ENCODE measurements around the gene ANKRD28. TPM values are rescaled to one million over a fixed set of nuclear protein-coding genes. Genes with fewer than 3 reads are reported as not detected.
A peak's percentile ranks its signal among the peaks of the same experiment; 100 is the strongest.
"Not testable (repeated sequence)": the region's sequence is repeated elsewhere in the genome, so short reads cannot be mapped to it uniquely, and the experiment has no call there.

The ANKRD28 gene
- total RNA-seq, 1 experiment from 2014 or later, result 83.0 TPM

- no peaks in the 10 kb centered on the region for H3K9me3 ChIP-seq (replicated peaks)
- H3K27ac ChIP-seq, result no peak overlapping the region
- H3K4me1 ChIP-seq (replicated peaks), result no peaks in the 10 kb centered on the region
- peak in 1 of 2 experiments; percentile 37 for DNase-seq (ENCODE audit: low read depth in 1 of 2, low spot score in 2 of 2)
- no peaks in the 10 kb centered on the region for H3K27me3 ChIP-seq (replicated peaks)
- no peak overlapping the region for H3K4me3 ChIP-seq
- H3K36me3 ChIP-seq, result no peaks in the 10 kb centered on the region; the same call in 1 of the 2 replicates
Observed at GRCh38 chr3:15815696-15816095, 17.9 kb upstream of the ANKRD28 start.

GRCh38 chr3:15813079-15813478, 15.3 kb upstream of the ANKRD28 start:
- not testable (repeated sequence) for H3K9me3 ChIP-seq (replicated peaks); H3K27me3 ChIP-seq (replicated peaks)

GRCh38 chr3:15812183-15812582, 14.4 kb upstream of the ANKRD28 start:
- H3K4me3 ChIP-seq, result no peak overlapping the region
- H3K9me3 ChIP-seq (replicated peaks), result no peaks in the 10 kb centered on the region
- H3K36me3 ChIP-seq, result no peaks in the 10 kb centered on the region; the same call in 1 of the 2 replicates
- no peak for DNase-seq (ENCODE audit: low read depth in 1 of 2, low spot score in 2 of 2)
- no peak overlapping the region for H3K27ac ChIP-seq
- H3K27me3 ChIP-seq (replicated peaks), result no peaks in the 10 kb centered on the region
- no peaks in the 10 kb centered on the region for H3K4me1 ChIP-seq (replicated peaks)

More at GRCh38 chr3:15813079-15813478, 15.3 kb upstream of the ANKRD28 start:
- H3K4me3 ChIP-seq; H3K36me3 ChIP-seq; H3K4me1 ChIP-seq (replicated peaks); H3K27ac ChIP-seq; DNase-seq (ENCODE audit: low read depth in 1 of 2, low spot score in 2 of 2): not testable (repeated sequence)

GRCh38 chr3:15810702-15811101, 12.9 kb upstream of the ANKRD28 start:
- peaks cover 5% of the 10 kb centered on the region for H3K4me1 ChIP-seq (replicated peaks)
- no peak for DNase-seq (ENCODE audit: low read depth in 1 of 2, low spot score in 2 of 2)
- no peaks in the 10 kb centered on the region for H3K9me3 ChIP-seq (replicated peaks)
- no peaks in the 10 kb centered on the region; the same call in 1 of the 2 replicates for H3K36me3 ChIP-seq
- no peaks in the 10 kb centered on the region for H3K27me3 ChIP-seq (replicated peaks)
- no peak overlapping the region for H3K27ac ChIP-seq
- H3K4me3 ChIP-seq, result no peak overlapping the region

- no peaks in the 10 kb centered on the region; the same call in 1 of the 2 replicates for H3K36me3 ChIP-seq
- no peak overlapping the region for H3K27ac ChIP-seq
- DNase-seq (ENCODE audit: low read depth in 1 of 2, low spot score in 2 of 2), result no peak
- peaks cover 9% of the 10 kb centered on the region for H3K4me1 ChIP-seq (replicated peaks)
- no peaks in the 10 kb centered on the region for H3K9me3 ChIP-seq (replicated peaks)
- H3K4me3 ChIP-seq, result no peak overlapping the region
- H3K27me3 ChIP-seq (replicated peaks), result no peaks in the 10 kb centered on the region
Observed at GRCh38 chr3:15809313-15809712, 11.5 kb upstream of the ANKRD28 start.

- H3K36me3 ChIP-seq, result no peaks in the 10 kb centered on the region; the same call in 1 of the 2 replicates
- H3K27me3 ChIP-seq (replicated peaks), result no peaks in the 10 kb centered on the region
- DNase-seq (ENCODE audit: low read depth in 1 of 2, low spot score in 2 of 2), result no peak
- no peak overlapping the region for H3K4me3 ChIP-seq
- H3K9me3 ChIP-seq (replicated peaks), result no peaks in the 10 kb centered on the region
- H3K4me1 ChIP-seq (replicated peaks), result peaks cover 9% of the 10 kb centered on the region
- H3K27ac ChIP-seq, result no peak overlapping the region
Observed at GRCh38 chr3:15808679-15809310, 11.0 kb upstream of the ANKRD28 start.

GRCh38 chr3:15805756-15806266, 8.0 kb upstream of the ANKRD28 start:
- Histone ChIP-seq H3K36me3 (no peaks in the 10 kb centered on the region; the same call in 1 of the 2 replicates), H3K27me3 (replicated peaks) (no peaks in the 10 kb centered on the region), H3K27ac (peak overlapping the region; percentile 37), H3K4me1 (replicated peaks) (peaks cover 9% of the 10 kb centered on the region), H3K4me3 (no peak overlapping the region), H3K9me3 (replicated peaks) (no peaks in the 10 kb centered on the region)
- DNase-seq (ENCODE audit: low read depth in 1 of 2, low spot score in 2 of 2), result no peak

GRCh38 chr3:15804553-15805095, 6.8 kb upstream of the ANKRD28 start:
- H3K9me3 ChIP-seq (replicated peaks), result no peaks in the 10 kb centered on the region
- H3K36me3 ChIP-seq, result no peaks in the 10 kb centered on the region; the same call in 1 of the 2 replicates
- no peak for DNase-seq (ENCODE audit: low read depth in 1 of 2, low spot score in 2 of 2)
- H3K4me3 ChIP-seq, result no peak overlapping the region
- H3K4me1 ChIP-seq (replicated peaks), result peaks cover 18% of the 10 kb centered on the region
- H3K27ac ChIP-seq, result no peak overlapping the region
- H3K27me3 ChIP-seq (replicated peaks), result no peaks in the 10 kb centered on the region

- H3K27me3 ChIP-seq (replicated peaks), result no peaks in the 10 kb centered on the region
- peaks cover 22% of the 10 kb centered on the region for H3K4me1 ChIP-seq (replicated peaks)
- DNase-seq (ENCODE audit: low read depth in 1 of 2, low spot score in 2 of 2), result no peak
- no peaks in the 10 kb centered on the region; the same call in 1 of the 2 replicates for H3K36me3 ChIP-seq
- H3K4me3 ChIP-seq, result no peak overlapping the region
- H3K27ac ChIP-seq, result no peak overlapping the region
- no peaks in the 10 kb centered on the region for H3K9me3 ChIP-seq (replicated peaks)
Observed at GRCh38 chr3:15803921-15804320, 6.1 kb upstream of the ANKRD28 start.

- DNase-seq (ENCODE audit: low read depth in 1 of 2, low spot score in 2 of 2), result no peak
- Histone ChIP-seq H3K4me1 (replicated peaks) (peaks cover 33% of the 10 kb centered on the region), H3K9me3 (replicated peaks) (no peaks in the 10 kb centered on the region), H3K36me3 (no peaks in the 10 kb centered on the region), H3K27ac (no peak overlapping the region), H3K27me3 (replicated peaks) (no peaks in the 10 kb centered on the region), H3K4me3 (no peak overlapping the region)
Observed at GRCh38 chr3:15801298-15801697, 3.5 kb upstream of the ANKRD28 start.

GRCh38 chr3:15800780-15801179, 3.0 kb upstream of the ANKRD28 start:
- DNase-seq (ENCODE audit: low read depth in 1 of 2, low spot score in 2 of 2), result no peak
- Histone ChIP-seq H3K36me3 (no peaks in the 10 kb centered on the region), H3K9me3 (replicated peaks) (no peaks in the 10 kb centered on the region), H3K27me3 (replicated peaks) (no peaks in the 10 kb centered on the region), H3K27ac (no peak overlapping the region), H3K4me3 (no peak overlapping the region), H3K4me1 (replicated peaks) (peaks cover 29% of the 10 kb centered on the region)

- no peak for DNase-seq (ENCODE audit: low read depth in 1 of 2, low spot score in 2 of 2)
- no peaks in the 10 kb centered on the region for H3K9me3 ChIP-seq (replicated peaks)
- H3K27ac ChIP-seq, result no peak overlapping the region
- H3K36me3 ChIP-seq, result no peaks in the 10 kb centered on the region
- peaks cover 24% of the 10 kb centered on the region for H3K4me1 ChIP-seq (replicated peaks)
- no peak overlapping the region for H3K4me3 ChIP-seq
- H3K27me3 ChIP-seq (replicated peaks), result no peaks in the 10 kb centered on the region
Observed at GRCh38 chr3:15800327-15800726, 2.5 kb upstream of the ANKRD28 start.

- Histone ChIP-seq H3K27ac (peak overlapping the region; percentile 96), H3K9me3 (replicated peaks) (no peaks in the 10 kb centered on the region), H3K4me1 (replicated peaks) (peaks cover 26% of the 10 kb centered on the region), H3K27me3 (replicated peaks) (no peaks in the 10 kb centered on the region), H3K36me3 (peaks cover 11% of the 10 kb centered on the region), H3K4me3 (no peak overlapping the region)
- DNase-seq (ENCODE audit: low read depth in 1 of 2, low spot score in 2 of 2), result no peak
Observed at GRCh38 chr3:15798533-15799245, 910 bp upstream of the ANKRD28 start.
